Measurements from ENCODE around the gene STARD3NL.

STARD3NL gene

DNA sequence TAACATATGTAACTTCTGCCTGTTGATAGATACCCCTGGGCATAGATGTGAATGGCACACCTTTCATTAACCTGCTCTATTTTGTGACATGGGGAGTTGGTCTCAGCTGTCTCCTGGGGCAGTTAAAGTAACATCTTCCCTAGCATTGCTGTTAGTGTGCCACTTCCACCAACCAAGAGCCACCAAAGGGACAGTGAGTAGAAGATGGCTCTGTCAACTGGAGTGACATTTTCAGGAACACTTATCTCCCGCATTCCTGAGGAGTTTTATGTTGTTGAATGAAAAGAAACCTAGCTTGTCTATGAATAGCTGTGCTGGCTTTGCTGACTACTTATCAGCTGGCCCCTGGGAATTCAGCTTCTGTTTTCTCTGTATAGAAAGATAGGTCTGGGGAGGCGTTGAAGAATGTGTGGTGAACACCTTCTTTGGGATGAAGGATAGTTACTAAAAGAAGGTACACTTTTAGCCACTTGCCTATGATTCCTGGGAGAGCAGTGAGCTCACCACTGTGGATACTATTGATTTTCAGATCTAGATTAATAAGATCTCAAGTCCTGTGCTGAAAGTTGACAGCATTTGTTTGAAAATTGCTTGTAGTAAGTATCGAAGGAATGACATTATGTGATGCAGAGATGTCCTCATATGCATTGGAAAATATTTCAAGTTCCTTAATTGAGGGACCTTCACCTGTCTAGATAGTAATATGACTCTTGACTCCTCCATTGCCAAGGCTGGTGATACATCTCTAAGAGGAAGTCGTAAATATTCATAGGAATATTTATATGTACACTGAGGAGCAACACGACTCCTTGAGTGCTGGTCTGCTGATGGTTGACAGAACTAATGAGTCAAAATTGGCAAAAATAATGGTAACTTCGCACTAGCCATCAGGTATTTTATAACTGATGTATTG is 7.6 kb downstream of the STARD3NL start:
- DNase-seq, result no peak

DNA sequence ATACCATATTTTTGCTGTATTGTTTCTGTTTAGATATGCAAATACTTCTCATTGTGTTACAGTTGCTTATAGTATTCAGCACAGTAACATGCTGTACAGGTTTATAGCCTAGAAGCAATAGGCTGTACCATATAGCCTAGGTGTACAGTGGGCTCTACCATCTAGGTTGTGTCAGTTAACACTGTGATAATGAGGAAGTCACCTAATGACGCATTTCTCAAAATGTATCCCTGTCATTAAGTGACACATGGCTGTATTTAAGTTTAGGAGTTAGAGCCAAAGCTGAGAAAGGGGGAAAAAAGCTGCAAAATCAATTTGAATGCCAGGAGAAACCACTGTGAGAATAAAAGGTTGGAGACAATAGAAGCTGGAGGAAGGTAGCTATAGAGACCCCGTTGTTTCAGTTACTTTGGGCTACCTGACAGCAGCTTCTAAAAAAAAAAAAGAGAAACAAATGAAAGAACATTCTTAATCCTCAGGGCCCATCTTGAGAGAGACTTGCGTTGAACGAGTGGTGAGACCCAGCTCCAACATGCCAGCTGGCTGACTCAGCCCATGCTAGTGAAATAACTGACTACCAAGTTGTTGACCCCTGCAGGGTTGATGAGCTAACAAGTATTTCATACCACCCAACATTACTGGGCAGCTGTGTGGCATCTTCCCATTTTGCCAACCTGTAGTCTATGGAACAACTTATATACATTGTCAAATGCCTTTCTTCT is 8.7 kb downstream of the STARD3NL start:
- no peak for DNase-seq

DNA sequence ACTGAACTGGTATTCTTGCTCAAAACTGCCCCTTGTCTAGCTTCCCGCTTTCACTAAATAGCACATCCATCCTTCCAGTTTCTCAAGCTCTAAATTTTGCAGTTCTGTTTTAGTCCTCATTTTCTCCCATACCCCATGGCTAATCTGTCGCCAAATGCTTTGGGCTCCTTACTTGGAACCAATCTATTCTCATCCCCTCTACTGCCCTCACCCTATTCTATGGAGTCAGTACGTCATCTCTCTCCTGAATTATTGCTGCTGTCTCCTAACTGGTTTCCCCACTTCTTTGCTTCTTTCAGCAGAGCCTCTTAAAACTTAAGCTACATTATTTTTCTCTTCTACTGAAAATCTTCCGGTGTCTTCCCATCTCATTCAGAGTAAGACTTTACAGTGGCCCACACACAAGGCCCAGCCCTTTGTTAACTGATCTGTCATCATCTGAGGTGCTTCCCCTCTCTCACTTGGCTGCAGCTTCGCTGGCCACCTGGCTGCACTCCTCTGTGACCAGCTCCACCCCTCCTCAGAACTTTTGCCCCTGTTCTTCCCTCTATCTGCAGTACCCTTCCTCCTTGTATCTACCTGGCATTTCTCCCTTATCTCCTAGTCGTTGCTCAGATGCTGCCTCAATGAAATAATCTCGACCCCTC is 9.9 kb downstream of the STARD3NL start:
- no peak for DNase-seq

DNA sequence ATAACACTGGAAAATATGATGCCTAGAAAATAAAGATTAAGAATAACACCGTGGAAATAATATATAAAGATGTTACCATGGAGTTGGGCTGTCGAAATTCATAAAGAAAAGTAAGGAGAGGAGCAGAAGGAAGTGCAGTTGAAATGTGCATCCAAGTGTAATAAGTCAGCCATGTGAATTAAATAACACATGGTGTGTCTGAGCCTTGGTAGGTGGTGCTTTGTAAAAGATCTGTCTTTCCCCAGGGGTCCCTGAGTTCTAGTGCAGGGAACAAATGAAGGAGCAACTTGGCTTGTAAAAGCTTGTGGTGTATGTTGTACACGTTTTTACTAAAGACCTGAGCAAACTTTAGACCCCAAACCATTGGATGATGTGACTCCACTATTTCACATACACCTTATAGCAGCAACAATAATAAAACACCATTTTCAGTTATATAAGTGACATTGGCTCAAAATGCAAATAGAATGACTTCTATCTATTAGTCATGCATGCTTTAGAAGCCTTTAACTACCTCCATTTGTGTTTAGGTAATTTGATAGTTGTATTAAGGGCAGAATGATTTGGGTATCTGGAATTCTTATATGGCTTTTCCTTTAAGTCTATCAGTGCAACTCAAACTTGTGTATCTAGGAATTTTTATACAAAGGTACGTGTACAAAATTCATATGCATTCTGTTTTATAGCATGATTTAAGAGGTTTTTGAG is 11.3 kb downstream of the STARD3NL start:
- DNase-seq, result no peak

DNA sequence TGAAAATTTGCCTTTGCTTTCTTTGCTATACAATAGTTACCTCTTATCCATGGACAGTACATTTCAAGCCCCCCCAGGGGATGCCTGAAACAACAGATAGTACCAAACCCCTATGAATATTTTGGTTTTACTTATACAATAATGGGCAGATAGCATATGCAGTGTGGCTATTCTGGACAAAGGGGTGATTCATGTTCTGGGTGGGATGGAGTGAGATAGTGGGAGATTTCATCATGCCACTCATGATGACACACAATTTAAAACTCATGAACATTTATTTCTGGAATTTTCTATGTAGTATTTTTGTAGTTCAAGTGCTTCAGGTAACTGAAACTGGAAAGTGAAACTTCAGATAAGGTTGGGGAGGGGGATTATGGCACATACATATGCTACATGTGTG is 12.0 kb downstream of the STARD3NL start:
- no peak for DNase-seq

DNA sequence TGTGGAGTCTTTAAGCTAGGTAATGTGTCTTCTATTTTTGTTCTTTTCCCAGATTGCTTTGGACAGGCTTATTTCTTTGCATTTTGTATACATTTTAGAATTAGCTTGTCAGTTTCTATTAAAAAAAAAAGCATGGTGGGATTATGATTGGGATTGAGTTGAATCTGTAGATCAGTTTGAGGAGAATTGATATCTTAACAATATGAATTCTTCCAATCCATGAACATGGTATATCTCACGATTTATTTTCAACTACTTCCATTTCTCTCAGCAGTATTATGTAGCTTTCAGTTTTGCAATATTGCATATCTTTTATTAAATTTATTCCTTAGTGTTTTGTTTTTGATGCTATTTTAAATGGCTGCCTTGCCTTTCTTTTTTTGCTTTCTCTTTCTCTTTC is 13.7 kb downstream of the STARD3NL start:
- DNase-seq, result no peak

DNA sequence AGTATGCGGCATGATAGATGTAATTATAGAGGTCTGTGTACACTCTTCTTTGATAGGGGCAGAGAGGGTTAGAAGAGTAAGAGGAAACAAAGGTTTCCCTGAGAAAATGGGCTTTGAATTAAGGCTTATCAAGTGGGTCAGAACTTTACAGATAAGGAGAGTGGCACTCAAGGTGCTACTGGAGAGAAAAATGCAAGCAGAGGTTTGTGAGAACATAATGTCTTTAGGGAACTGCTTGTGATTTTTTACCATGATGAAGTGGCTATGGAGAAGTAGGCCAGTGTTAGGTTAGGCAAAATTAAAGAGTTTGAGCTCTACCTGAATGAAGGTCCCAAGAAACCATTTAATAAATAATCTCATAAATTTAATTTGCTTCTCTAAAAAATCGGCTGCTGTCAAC is 14.3 kb downstream of the STARD3NL start:
- no peak for DNase-seq

DNA sequence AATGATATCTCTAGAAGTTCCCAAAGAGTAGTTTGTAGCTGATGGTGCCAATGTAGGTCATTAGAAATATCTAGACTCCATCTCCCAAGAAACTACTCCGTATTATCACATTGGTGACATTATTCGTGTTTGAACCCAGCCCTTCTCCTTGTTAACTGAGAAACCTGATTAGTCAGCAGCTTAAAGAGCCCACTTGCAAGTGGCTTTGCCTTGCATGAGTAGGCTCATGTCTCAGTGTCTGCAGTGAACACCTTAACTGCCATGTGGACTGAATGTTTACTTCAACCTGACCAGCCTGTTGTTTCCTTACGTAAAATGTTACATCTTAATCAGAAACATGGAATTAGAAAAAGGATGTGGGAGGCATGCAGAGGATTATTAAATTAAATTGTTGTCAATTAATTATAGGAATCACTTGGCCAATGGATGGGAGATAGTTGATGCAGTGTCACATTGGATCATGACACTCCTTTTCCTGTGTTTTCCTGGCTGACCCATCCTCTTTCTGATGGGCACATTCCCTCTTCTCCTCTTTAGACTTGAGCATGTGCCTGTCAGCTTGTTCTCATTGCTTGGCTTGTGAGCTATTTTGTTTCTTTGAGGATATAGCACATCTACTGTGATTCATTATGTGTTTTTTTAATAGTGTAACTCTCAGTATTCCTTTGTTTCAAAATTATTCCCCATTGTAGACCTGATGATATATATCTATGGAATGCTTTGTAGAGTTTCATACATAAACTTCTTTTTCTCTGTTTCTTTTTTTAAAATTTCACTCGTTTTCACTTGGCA is 18.0 kb downstream of the STARD3NL start:
- DNase-seq, result no peak

DNA sequence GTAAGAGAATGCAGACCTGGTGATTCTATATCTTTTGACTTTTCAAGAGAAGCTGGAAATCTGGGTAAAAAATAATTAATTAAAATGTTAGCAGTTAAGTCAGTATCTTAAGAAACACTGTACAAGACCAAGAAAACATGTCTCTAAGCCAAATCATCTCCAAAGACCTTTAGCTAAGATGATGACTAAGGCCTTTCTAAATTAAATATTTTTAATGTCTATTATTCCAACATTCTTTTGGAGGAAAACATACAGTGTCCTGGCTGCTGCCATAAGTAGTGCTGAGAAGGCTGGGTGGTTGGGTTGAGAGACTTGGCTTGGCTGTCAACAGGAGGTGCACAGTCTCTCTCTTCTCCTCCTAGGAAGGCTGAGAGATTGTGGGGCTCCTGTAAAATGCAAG is 20.3 kb downstream of the STARD3NL start:
- no peak for DNase-seq

DNA sequence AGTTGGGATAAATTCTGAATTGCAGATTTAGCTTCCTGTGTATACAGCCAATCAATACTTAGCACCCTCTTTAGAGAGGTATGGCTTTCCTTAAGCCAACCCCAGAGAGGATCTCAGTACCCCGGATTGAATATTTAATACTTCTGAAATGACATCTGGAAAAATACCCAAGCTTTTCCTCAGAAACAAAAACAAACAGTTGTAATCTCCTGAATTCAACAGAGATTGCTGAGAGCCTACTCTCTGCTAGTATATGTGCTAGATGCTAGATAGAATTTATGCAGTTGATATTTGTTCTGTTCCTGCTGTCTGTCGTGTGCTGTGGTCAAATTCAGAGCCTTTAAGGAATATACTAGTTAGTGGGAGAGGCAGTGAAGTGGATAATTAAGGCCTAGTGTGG is 21.1 kb downstream of the STARD3NL start:
- no peak for DNase-seq

DNA sequence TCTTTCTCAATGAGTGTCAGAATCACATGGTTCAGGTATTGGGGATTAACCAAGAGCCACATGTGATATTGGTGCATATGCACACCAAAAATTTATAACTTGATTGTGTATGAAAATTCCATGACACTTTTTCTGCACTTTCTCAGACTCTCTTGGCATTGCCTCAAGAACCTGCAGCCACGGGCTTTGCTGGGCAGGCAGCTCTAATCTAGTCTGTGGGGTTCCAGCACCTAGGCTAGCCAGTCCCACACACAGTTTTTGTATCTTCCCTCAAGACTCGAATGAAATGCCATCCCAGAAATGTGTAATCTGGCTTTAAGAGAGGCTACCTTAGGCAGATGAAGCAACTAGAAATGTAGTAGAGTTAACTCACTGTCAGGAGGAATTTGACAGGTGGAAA is 21.7 kb downstream of the STARD3NL start:
- no peak for DNase-seq

DNA sequence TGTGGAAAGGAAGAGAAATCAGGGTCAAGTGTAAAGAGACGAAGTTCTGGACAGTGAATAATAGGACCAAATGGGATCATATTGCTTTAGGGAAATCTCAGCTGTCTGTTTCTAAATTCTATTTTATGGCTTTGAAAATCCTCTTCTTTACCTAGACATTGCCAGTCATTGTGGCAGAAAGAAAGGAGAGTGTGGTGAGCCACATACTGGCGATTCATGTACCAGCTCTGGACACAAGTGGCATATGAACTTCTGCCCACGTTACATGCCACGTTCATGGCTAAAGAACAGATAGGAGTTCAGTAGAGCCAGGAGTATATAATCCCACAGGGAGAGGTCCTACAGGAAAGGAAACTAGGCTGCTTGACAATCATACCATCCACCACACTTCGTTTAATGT is 28.0 kb downstream of the STARD3NL start:
- DNase-seq, result no peak

DNA sequence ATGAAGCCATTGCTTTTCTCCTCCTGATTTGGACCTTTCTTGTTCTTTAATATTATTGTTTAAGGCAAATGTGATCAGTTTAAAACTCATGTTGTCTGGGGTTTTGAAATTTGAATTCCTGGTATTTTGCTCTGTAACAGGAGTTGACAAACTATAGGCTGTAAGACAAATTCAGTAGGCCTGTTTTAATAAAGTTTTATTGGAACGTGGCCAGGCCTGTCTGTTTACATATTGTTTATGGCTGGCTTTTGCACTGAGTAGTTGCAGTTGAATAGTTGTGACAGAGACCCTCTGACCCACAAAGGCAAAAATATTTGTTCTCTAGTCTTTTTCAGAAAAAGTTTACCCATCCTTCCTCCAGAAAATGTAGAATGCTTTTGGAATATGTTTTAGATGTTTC is 29.8 kb downstream of the STARD3NL start:
- no peak for DNase-seq

DNA sequence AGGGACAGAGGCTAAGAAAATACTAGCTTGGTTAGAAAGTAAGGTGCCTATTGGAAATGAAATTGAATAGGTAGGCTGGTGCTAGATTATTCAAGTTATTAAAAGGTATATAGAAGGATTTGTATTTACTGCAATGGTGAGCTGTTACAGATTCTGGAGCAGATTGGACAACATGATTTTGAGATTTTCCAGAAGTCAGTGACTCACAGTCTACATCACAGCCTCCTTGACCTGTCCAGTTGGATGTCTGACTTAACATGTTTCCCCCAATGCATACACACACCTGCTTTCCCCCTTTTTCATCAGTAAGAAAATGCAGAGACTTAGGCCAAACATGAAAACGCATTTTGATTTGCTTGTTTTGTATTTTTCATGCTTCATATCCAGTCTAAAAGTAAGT is 33.4 kb downstream of the STARD3NL start:
- DNase-seq, result no peak

DNA sequence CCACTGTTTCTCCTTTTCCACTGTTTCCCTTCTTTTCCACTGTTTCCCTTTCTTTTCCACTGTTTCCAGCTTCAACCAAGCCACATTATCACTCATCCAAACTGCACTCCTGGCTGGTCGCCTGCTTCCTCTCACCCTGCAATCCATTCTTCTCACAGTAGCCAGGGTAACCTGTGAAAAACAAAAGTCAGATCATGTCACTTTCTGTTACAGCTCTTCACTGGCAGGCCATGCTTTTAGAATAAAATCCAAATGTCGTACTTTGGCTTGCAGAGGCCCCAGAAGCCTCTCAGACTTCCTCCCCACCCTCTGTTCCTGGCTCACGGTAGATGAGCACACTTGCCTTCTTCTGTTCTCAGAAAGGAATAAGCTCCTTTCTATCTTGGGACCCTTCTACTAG is 33.9 kb downstream of the STARD3NL start:
- no peak for DNase-seq

DNA sequence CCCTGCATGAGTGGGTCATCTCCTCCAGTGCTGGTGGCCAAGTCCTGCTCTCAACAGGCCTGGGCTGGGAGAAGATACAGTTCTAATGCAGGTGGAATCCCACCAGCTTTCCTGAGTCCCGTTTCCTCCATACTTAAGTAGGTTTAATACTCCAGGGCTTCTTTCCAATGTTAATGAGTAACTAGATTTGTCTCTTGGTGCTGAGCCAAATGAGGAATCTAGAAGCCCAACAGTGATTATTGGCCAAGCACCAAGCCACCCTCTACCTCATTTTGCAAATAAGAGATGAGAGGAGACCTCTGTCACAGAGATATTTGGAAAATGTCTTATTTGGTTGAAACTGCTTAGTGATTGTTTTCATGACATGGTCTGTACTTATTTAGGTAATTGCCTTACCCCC is 37.1 kb downstream of the STARD3NL start:
- no peak for DNase-seq

DNA sequence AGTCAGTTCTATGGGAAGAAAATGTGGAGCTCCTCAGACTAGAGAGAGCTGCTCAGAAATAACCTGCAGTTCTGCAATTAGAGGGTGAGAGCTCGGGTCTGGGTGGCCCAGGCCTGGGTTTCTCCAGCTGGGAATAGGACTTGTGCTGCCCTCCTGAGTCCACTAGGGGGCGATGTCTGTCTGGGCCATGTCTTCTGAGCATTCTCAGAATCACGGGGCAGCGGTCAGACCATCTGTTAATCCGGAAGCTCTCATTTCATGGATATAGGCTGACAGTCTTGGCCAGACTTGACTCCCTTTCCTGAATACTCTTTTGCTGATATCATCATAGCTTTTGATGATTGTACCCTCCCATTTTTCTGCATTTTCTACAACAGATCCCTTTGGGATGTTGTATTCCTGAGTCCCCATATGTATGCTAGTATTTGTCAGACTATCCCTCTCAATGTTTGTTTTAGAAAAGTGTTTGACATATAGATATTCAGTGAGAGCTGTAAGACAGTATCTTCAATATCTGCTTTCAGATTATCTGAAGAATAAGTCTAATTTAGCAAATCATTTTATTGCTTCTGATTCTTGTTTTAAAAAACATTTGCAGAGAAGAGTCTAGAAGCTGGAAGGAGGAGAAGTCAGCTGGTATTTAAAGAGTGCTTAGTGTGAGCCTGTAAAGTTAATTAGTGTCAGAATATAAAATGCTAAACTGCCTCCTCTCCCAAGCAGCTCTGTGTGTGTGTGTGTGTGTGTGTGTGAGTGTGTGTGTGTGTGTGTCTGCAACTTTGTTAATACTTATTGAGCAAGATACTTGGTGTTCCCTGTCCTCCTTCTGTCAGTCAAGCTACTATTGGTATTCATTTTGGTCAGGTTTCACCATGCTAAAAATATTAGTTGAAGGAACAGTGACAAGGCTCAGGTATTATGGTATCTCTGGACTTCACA is 38.0 kb downstream of the STARD3NL start:
- peak; percentile 67 to 68 for DNase-seq

DNA sequence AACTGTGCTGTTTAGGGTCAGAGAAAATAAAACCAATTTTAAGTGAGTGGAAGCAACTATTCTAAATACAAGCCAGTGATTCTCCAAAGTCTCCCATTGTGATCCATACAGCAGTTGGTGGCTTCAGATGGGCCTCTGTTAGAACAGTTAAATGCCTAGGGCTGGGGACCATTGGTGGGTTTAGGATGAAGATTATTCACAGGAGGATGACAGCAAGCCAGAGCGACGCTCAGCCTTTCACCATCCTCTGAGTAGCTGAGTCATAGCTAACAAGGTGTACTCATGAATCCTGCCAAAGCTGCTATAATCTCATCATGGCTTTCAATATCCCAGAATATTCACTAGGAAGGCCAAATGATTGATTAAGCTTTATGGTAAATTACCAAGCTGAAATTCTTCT is 39.6 kb downstream of the STARD3NL start:
- no peak for DNase-seq

DNA sequence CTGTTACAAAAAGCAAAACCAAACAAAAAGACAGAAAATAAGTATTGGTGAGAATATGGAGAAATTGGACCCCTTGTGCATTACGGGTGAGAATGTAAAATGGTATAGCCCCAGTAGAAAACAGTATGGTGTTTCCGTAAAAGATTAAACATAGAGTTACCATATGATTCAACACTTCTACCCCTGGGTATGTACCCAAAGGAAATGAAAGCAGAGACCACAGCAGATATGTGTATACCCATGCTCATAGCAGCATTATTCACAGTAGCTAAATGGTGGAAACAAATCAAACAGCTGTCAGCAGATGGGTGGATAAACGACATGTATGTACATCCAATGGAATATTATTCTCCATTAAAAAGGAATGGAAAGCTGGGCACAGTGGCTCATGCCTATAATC is 42.4 kb downstream of the STARD3NL start:
- DNase-seq, result no peak

DNA sequence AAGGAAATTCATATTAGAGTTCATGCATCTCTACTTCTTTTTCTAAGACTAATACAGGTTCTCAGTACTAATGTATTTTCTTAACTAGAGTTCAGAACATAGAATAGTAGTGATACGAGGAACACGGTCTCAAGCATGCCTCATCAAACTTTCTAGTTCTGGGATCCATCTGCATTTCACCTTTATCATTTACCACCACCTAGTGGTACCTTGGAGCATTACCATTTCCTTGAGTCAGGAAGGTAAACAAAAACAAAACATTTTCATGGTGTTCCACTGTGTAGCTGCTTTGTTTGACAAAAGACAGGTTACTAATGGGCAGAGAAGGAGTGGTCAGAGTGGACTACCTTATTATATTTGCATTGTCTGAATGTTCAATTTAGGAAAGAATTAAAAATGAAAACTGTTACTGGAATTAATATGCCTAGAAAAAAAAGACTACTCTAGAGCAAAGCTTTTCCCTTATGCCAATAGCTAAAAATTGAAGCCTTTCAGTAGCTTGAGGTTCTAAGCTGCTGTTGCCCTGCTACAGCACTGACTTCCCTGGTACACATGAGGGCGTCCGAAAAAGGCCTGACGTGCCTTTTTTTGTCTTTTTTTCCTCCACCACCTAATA is 44.5 kb downstream of the STARD3NL start:
- no peak for DNase-seq

DNA sequence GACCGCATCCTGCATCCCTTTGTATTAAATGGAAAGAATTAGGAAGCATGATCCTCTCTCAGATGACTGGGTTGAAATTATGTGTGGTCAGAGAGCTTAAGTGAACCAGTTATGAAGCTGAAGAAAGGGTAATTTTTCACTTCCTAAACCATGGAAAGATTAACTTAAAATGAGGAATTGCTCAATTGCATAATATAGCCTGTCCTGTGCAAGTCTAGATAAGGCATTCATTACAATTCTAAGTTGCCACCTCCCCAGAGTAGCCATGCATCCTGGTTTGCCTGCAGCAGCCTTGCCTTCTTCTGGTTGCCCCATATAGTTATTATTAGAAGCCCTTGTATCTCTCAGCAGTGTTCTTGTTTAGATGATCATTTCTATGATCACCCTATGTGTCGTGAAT is 45.3 kb downstream of the STARD3NL start:
- DNase-seq, result no peak

Data from activated CD4-positive, alpha-beta T cell treated with anti-CD3 and anti-CD28 coated beads, Interleukin-2, amount 50 U/mL, for 4 hours (primary cell).